GM18505 (cell line): ENCODE measurements around the gene MCU.
"Not testable (repeated sequence)": the region's sequence is repeated elsewhere in the genome, so short reads cannot be mapped to it uniquely, and the experiment has no call there.

Experiments
- ATAC-seq: cut with Tn5 transposase; IDR thresholded peaks from one replicate; pipeline ENCODE4 v1.9.1; 2021; ENCODE audit not compliant: unreplicated experiment
- POLR2A ChIP-seq: IDR thresholded peaks from 4 replicates; pipeline ENCODE4 v1.6.1; 2011; ENCODE audit warnings: borderline replicate concordance; ENCODE audit not compliant: insufficient read depth, insufficient read length; ENCODE audit errors: extremely low read depth

The MCU gene

GRCh38 chr10:72691863-72692743 is at the start of gene MCU:
Gene MCU (plus strand): TSS chr10:72692143. CDS start chr10:72692152, 9 bp downstream.
- ATAC-seq, result peak; percentile 88
- TF ChIP-seq POLR2A, result peak; percentile 88

GRCh38 chr10:72642318-72642717 is 49.6 kb upstream of the MCU start:
- ATAC-seq, result no peak
- no peak for TF ChIP-seq POLR2A

- TF ChIP-seq POLR2A, result no peak
- ATAC-seq, result no peak
Observed at GRCh38 chr10:72645263-72645858, 46.6 kb upstream of the MCU start.

- ATAC-seq, result not testable (repeated sequence)
Observed at GRCh38 chr10:72646971-72647370, 45.0 kb upstream of the MCU start.

- TF ChIP-seq POLR2A, result no peak
- no peak for ATAC-seq
Observed at GRCh38 chr10:72648301-72648700, 43.6 kb upstream of the MCU start.

GRCh38 chr10:72649291-72649690 is 42.7 kb upstream of the MCU start:
- no peak for ATAC-seq
- no peak for TF ChIP-seq POLR2A

GRCh38 chr10:72653383-72654096 is 38.4 kb upstream of the MCU start:
- TF ChIP-seq POLR2A, result no peak
- no peak for ATAC-seq

- no peak for ATAC-seq
- TF ChIP-seq POLR2A, result no peak
Observed at GRCh38 chr10:72654720-72655119, 37.2 kb upstream of the MCU start.

- no peak for TF ChIP-seq POLR2A
- ATAC-seq, result no peak
Observed at GRCh38 chr10:72658696-72659400, 33.1 kb upstream of the MCU start.

GRCh38 chr10:72659694-72660093 is 32.2 kb upstream of the MCU start:
- ATAC-seq, result no peak
- TF ChIP-seq POLR2A, result no peak

GRCh38 chr10:72660220-72660619 is 31.7 kb upstream of the MCU start:
- no peak for TF ChIP-seq POLR2A
- no peak for ATAC-seq

- no peak for TF ChIP-seq POLR2A
- ATAC-seq, result no peak
Observed at GRCh38 chr10:72661431-72661830, 30.5 kb upstream of the MCU start.

GRCh38 chr10:72663971-72664370 is 28.0 kb upstream of the MCU start:
- no peak for TF ChIP-seq POLR2A
- no peak for ATAC-seq
